HG02623 (cell line): ENCODE data around the gene TMEM182.

Experiments
- ATAC-seq: cut with Tn5 transposase; IDR thresholded peaks from one replicate; pipeline ENCODE4 v1.9.1; 2021; ENCODE audit warnings: moderate library complexity; ENCODE audit not compliant: unreplicated experiment

TMEM182 gene

GRCh38 chr2:102852867-102853266 is 91.0 kb downstream of the TMEM182 start:
- ATAC-seq: no peak
